OCI-LY1 (cell line): ENCODE results near the gene PCDHGB4.

Experiments
- EZH2 ChIP-seq: fragments of 200-600 bp; sonication (generic), shearing (Covaris generic); IDR thresholded peaks from 2 replicates; pipeline ENCODE4 v1.8.0; 2017; ENCODE audit warnings: borderline replicate concordance, mixed run types, mild to moderate bottlenecking, antibody characterized with exemption, low read length, moderate library complexity, mixed read lengths
- TF ChIP-seq, protein P1 (sequence below): fragments of 200-600 bp; sonication (generic), shearing (Covaris generic); IDR thresholded peaks from 2 replicates; pipeline ENCODE4 v1.5.1; 2017; ENCODE audit warnings: mild to moderate bottlenecking, antibody characterized with exemption, low read length, moderate library complexity, mixed read lengths

DNA sequence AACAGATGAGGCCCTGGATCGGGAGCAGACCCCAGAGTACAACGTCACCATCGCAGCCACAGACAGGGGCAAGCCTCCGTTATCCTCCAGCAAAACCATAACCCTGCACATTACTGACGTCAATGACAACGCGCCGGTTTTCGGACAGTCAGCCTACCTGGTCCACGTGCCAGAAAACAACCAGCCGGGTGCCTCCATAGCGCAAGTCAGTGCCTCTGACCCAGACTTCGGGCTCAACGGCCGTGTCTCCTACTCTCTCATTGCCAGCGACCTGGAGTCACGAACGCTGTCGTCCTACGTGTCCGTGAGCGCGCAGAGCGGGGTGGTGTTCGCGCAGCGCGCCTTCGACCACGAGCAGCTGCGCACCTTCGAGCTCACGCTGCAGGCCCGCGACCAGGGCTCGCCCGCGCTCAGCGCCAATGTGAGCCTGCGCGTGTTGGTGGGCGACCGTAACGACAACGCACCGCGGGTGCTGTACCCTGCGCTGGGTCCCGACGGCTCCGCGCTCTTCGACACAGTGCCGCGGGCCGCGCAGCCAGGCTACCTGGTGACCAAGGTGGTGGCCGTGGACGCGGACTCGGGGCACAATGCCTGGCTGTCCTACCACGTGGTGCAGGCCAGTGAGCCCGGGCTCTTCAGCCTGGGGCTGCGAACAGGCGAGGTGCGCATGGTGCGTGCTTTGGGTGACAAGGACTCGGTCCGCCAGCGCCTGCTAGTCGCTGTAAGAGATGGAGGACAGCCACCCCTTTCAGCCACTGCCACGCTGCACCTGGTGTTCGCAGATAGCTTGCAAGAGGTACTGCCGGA is 31.8 kb downstream of the PCDHGB4 start:
- TF ChIP-seq, protein P1, sequence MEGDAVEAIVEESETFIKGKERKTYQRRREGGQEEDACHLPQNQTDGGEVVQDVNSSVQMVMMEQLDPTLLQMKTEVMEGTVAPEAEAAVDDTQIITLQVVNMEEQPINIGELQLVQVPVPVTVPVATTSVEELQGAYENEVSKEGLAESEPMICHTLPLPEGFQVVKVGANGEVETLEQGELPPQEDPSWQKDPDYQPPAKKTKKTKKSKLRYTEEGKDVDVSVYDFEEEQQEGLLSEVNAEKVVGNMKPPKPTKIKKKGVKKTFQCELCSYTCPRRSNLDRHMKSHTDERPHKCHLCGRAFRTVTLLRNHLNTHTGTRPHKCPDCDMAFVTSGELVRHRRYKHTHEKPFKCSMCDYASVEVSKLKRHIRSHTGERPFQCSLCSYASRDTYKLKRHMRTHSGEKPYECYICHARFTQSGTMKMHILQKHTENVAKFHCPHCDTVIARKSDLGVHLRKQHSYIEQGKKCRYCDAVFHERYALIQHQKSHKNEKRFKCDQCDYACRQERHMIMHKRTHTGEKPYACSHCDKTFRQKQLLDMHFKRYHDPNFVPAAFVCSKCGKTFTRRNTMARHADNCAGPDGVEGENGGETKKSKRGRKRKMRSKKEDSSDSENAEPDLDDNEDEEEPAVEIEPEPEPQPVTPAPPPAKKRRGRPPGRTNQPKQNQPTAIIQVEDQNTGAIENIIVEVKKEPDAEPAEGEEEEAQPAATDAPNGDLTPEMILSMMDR = no peak
- no peak for TF ChIP-seq EZH2
